Measurements from ENCODE around the gene AMIGO2.

GRCh38 chr12:47066278-47067025 lies 13.3 kb downstream of the AMIGO2 start:
- TF ChIP-seq CTCF (IDR thresholded peaks at IDR 0.05), result no peak
- TF ChIP-seq POLR2A (IDR thresholded peaks at IDR 0.05), result no peak

Measured in lower leg skin (tissue), 3 donors.